HG03521 (cell line): Measurements from ENCODE around the gene GASK1A.

Experiments
- ATAC-seq: cut with Tn5 transposase; IDR thresholded peaks from one replicate; pipeline ENCODE4 v1.9.1; 2021; ENCODE audit warnings: mild to moderate bottlenecking, moderate library complexity; ENCODE audit not compliant: unreplicated experiment

GASK1A gene

GRCh38 chr3:43013256-43013655 lies 34.1 kb downstream of the GASK1A start:
- ATAC-seq, result no peak

DNA sequence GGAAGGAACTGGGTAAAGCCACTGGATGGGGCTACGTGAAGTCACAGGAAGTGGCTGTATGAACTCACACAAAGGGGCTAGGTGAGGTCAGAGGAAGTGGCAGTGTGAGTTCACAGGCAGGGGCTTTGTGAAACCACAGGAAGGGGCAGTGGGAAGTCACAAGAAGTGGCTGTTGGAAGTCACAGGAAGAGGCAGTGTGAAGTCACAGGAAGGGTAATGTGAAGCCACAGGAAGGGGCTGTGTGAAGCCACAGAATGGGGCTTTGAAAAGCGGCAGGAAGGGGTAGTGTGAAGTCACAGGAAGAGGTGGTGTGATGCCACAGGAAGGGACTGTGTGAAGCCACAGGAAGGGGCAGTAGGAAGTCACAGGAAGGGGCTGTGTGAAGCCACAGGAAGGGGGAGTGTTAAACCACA lies 34.6 kb downstream of the GASK1A start:
- ATAC-seq, result no peak

DNA sequence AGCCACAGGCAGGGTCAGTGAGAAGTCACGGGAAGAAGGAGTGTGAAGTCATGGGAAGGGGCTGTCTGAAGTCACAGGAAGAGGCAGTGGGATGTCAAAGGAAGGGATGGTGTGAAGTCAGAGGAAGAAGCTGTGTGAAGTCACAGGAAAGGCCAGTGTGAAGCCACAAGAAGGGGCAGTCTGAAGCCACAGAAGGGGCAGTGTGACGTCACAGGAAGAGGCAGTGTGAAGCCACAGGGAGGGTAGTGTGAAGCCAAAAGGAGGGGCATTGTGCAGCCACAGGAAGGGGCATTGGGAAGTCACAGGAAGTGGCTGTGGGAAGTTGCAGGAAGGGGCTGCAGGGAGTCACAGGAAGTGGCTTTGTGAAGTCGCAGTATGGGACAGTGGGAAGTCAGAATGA lies 35.1 kb downstream of the GASK1A start:
- no peak for ATAC-seq

GRCh38 chr3:43014956-43015355 lies 35.8 kb downstream of the GASK1A start:
- no peak for ATAC-seq

GRCh38 chr3:43015572-43015971 lies 36.5 kb downstream of the GASK1A start:
- ATAC-seq, result no peak

GRCh38 chr3:43015991-43016865 lies 37.1 kb downstream of the GASK1A start:
- ATAC-seq, result no peak

DNA sequence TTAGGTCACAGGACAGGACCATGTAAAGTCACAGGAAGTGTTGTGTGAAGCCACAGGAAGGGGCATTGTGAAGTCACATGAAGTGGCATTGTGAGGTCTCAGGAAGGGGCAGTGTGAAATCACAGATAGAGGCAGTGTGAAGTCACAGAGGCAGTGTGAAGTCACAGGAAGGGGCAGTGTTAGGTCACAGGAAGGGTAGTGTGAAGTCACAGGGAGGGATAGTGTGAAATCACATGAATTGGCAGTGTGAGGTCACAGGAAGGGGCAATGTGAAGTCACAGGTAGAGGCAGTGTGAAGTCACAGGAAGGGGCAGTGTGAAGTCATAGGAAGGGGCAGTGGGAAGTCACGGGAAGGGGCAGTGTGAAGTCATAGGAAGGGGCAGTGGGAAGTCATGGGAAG lies 37.9 kb downstream of the GASK1A start:
- ATAC-seq, result no peak

DNA sequence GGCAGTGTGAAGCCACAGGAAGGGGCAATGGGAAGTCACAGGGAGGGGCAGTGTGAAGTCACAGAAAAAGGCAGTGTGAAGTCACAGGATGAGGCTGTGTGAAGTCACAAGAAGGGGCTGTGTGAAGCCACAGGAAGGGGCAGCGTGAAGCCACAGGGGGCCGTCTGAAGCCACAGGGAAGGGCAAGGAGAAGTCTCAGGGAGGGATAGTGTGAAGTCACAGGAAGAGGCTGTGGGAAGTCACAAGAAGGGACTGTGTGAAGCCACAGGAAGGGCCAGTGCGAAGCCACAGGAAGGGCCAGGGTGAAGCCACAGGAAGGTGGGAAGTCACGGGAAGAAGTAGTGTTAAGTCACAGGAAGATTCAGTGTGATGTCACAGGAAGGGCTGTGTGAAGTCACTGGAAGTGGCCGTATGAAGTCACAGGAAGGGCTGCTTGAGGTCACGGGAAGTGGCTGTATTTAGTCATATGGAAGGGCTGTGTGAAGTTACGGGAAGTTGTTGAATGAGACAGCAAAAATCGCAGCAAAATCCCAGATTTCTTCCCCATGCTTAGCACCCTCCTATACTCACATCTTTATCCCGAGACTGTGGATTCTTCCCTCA lies 38.6 kb downstream of the GASK1A start:
- ATAC-seq, result no peak

DNA sequence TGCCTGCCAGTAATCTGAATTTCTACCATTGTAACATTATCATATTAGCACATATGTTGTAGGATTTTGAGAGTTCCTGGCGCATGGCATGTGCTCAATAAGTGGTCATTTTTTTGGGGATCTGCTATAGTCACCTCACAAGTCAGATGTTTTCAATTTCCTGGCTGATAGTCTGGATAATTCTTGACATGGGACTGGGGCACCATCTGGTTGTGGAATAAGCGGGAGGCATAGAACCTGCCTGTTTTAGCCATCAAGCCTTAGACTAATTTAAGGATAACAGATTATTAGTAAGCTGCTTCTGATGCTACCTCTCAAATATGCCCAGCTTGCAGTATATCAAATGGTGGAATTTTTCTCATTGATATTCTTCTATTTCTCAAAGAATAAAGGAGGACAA lies 39.1 kb downstream of the GASK1A start:
- no peak for ATAC-seq

- no peak for ATAC-seq
Measured at GRCh38 chr3:43019006-43019809, 40.1 kb downstream of the GASK1A start.

DNA sequence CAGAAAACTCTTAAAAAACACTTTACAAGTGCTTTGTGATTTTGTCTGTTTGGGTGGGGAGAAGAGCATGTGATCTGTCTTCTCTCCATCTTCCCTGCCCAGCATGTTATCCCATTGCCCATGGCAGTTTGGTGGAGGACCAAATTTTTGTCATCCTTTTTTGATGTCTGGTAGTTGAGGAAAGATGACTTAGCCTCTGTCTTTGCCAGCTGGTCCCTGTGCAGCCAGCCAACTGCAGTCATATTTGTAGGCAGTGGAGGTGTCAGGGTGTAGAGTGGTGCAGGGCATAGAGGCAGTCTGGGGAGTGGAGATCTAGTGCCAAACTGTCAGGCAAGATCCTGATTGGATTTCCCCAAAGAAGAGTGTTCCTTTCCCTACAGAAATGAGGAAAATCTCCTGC lies 40.7 kb downstream of the GASK1A start:
- ATAC-seq, result no peak

DNA sequence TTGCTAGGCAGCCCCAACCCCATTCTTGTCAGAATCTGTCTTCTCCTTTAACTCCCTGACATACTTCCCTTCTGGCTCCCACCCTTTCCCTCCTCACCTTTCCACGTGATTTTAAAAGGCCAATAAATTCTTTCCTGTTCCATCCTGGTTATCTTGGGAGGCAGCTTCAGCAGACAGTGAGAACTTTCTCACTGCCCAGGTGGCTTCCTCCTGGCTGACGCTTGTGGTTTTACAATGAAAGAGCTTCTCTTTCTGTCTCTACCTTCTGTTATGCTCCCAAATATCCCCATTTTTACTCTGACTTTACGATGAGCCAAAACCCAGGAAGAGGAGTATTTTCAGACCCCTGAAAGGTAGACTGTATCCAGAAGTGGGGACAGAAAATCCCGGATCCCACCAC lies 42.1 kb downstream of the GASK1A start:
- no peak for ATAC-seq

GRCh38 chr3:43022121-43022520 lies 43.0 kb downstream of the GASK1A start:
- ATAC-seq, result no peak

GRCh38 chr3:43023066-43023465 lies 44.0 kb downstream of the GASK1A start:
- no peak for ATAC-seq

DNA sequence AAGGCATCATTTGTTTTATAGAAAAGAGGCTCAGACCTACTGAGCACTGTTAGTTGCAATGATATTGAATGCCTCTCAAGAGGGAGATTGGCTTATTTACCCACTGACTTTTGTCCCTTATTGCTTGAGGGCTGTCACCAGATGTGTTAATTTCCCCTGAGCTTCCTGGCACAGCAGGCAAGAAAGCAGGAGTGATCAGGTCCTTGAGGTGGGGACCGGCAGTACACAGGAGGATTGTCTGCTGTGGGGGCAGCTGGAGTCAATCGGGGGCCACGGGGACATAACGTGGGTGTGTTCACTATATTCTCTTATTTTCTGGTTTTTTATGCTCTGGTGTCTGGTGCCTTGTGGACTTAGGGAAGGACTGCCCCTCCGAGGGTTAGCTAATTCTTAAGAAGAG lies 44.6 kb downstream of the GASK1A start:
- ATAC-seq, result no peak

- ATAC-seq, result no peak
Measured at GRCh38 chr3:43024181-43024885, 45.2 kb downstream of the GASK1A start.

GRCh38 chr3:43025423-43025822 lies 46.3 kb downstream of the GASK1A start:
- ATAC-seq, result no peak

DNA sequence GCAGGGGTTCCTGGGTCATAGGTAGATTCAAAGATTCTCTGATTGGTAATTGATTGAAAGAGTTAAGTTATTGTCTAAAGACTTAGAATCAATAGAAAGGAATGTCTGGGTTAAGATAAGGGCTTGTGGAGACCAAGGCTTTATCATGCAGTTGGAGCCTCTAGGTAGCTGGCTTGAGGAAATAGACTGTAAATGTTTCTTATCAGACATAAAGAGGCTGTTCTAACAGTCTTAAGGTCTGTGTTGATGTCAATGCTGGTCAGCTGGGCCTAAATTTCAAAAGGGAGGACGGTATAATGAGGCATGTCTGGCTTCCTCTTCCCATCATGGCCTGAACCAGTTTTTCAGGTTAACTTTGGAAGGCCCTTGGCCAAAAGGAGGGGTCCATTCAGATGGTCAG lies 48.9 kb downstream of the GASK1A start:
- no peak for ATAC-seq

DNA sequence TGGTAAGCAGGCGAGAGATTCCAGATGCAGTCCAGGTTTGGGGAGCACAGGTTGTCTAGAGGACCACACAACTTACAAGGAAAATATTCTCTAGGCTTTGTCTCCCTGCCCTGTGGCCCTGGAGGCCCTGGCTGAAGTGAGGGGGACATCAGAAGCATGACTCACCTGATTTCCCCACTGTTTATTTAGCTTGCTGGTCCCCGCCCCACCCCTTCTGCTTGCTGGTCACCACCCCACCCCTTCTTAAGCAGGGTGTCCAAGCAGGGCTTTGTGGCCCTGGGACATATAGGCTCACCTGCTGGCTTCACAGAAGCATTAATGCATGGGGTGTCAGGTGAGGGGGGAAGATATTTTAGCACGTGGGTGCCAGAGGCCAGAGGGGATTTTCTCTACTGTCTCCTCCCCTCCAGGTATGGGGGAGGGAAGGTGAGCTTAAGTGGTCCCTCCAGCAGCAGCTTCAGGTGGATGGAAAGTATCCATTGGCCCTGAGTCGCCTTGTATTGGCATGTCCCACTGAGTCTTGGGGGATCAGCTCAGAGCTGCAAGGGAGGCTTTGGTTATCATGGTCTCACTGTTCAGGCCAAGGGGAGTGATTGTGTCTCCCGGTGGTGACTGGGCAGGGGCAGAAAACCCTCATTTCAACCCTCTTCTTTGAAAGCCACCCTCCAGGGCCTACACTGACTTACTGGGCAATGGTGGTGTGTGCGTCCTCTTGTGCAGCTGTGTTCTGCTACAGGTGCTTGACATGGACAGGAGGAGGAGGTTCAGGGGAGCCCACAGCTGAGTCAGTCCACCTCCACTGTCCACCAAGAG lies 49.8 kb downstream of the GASK1A start:
- no peak for ATAC-seq
